Activated B cell treated with CpG ODN at 0.5 μM for 24 hours (primary cell): ENCODE results near the gene DOCK1. TPM values are rescaled to one million over a fixed set of nuclear protein-coding genes. Genes with fewer than 3 reads are reported as not detected.

Experiments used
- ATAC-seq: fragments of 200-7000 bp; cut with Tn5 transposase; one replicate; pipeline ENCODE4 v1.10.0; 2021; ENCODE audit warnings: low read depth, mild to moderate bottlenecking, moderate library complexity
- CTCF ChIA-PET: fragments of 350-600 bp; sonication (Branson Sonifier 250); formaldehyde crosslinking; loops from one replicate; lab custom pipeline; 2021; ENCODE audit warnings: antibody characterized with exemption; lab: Charles Lee
- POLR2A ChIA-PET: fragments of 350-600 bp; sonication (Branson Sonifier 250); formaldehyde crosslinking; loops from one replicate; lab custom pipeline; 2021; ENCODE audit warnings: antibody characterized with exemption; lab: Charles Lee
- DNase-seq: peaks from one replicate; pipeline ENCODE4 v3.0.0; 2022
- H3K27ac Mint-ChIP-seq: one replicate; pipeline ENCODE4 v1.8.0; 2020; ENCODE audit warnings: mixed read lengths
- H3K27me3 Mint-ChIP-seq: one replicate; pipeline ENCODE4 v1.8.0; 2021; ENCODE audit warnings: mixed read lengths
- H3K36me3 Mint-ChIP-seq: one replicate; pipeline ENCODE4 v1.8.0; 2021; ENCODE audit warnings: low read depth, mixed read lengths
- H3K4me1 Mint-ChIP-seq: one replicate; pipeline ENCODE4 v1.8.0; 2021; ENCODE audit warnings: mixed read lengths
- H3K4me3 Mint-ChIP-seq: one replicate; pipeline ENCODE4 v1.8.0; 2020; ENCODE audit warnings: mild to moderate bottlenecking, mixed read lengths
- H3K9me3 Mint-ChIP-seq: one replicate; pipeline ENCODE4 v1.8.0; 2020; ENCODE audit warnings: mixed read lengths
- intact Hi-C: fragments of 100-400 bp; cut with micrococcal nuclease; formaldehyde crosslinking; loops from one replicate; pipeline ENCODE4 v1.15.1; 2024
- total RNA-seq: library from RNA; stranded (reverse); gene quantifications from 2 replicates; pipeline ENCODE4 v1.2.3, GENCODE V29; 2022
- TF ChIP-seq, protein P1 (sequence below): fragments of 200-600 bp; IDR thresholded peaks from one replicate; pipeline ENCODE4 v1.8.0; 2022; ENCODE audit warnings: antibody characterized with exemption, mild to moderate bottlenecking

DOCK1 gene
- total RNA-seq, 1 donor from 2014 or later = not detected

DNA sequence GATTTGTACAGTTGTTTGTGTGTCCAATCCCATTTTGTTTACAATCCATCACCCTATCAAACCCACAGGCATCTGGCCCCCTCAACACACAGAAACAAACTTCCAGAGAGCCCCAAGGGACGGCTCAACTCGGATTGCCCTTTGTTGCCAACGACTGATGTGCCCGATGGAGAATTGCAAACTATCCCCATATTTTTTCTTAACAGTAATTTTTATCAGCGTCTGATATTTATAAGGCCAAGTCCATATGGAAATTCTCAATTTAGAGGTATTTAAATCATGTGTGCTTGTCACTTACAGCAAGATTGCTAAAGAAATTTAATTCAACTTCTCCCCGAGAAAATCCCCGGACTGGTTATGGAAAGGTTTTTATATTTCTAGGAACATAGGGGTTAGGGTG is 530.0 kb downstream of the DOCK1 start:
- intact Hi-C loops = no loop called here
- no peaks in the 10 kb centered on the region for H3K27me3 Mint-ChIP-seq
- H3K36me3 Mint-ChIP-seq = no peaks in the 10 kb centered on the region
- DNase-seq = no peak
- TF ChIP-seq, protein P1, sequence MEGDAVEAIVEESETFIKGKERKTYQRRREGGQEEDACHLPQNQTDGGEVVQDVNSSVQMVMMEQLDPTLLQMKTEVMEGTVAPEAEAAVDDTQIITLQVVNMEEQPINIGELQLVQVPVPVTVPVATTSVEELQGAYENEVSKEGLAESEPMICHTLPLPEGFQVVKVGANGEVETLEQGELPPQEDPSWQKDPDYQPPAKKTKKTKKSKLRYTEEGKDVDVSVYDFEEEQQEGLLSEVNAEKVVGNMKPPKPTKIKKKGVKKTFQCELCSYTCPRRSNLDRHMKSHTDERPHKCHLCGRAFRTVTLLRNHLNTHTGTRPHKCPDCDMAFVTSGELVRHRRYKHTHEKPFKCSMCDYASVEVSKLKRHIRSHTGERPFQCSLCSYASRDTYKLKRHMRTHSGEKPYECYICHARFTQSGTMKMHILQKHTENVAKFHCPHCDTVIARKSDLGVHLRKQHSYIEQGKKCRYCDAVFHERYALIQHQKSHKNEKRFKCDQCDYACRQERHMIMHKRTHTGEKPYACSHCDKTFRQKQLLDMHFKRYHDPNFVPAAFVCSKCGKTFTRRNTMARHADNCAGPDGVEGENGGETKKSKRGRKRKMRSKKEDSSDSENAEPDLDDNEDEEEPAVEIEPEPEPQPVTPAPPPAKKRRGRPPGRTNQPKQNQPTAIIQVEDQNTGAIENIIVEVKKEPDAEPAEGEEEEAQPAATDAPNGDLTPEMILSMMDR = no peak
- CTCF ChIA-PET = no interaction called here
- H3K9me3 Mint-ChIP-seq = no peaks in the 10 kb centered on the region
- POLR2A ChIA-PET = no interaction called here
- H3K4me1 Mint-ChIP-seq = no peaks in the 10 kb centered on the region
- no peak for ATAC-seq
- no peak overlapping the region for H3K4me3 Mint-ChIP-seq
- no peak overlapping the region for H3K27ac Mint-ChIP-seq

DNA sequence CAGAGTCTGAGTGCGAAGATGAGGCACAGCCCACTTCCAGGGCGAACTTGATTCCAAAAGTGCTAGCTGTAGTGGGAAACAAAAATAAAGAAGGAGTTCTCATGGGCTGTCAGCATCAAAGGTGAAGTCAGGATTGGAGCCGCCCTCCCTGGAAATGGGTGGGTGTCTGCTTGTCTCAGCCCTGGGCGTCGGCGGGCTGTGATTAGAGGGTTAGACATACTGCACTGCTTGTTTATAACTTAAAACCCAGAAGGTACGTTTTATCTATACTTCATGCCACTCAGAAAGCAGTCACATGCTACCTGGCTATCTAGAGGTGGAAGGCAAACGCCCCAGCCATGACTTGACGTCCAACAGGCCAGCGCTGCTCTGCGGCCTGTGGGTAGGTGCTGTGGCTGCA is 535.1 kb downstream of the DOCK1 start:
- TF ChIP-seq, protein P1 = no peak
- H3K9me3 Mint-ChIP-seq = no peaks in the 10 kb centered on the region
- ATAC-seq = no peak
- intact Hi-C loops = no loop called here
- H3K4me3 Mint-ChIP-seq = no peak overlapping the region
- no peaks in the 10 kb centered on the region for H3K4me1 Mint-ChIP-seq
- ChIA-PET POLR2A (no interaction called here), CTCF (no interaction called here)
- no peak overlapping the region for H3K27ac Mint-ChIP-seq
- H3K27me3 Mint-ChIP-seq = no peaks in the 10 kb centered on the region
- no peak for DNase-seq
- H3K36me3 Mint-ChIP-seq = no peaks in the 10 kb centered on the region

DNA sequence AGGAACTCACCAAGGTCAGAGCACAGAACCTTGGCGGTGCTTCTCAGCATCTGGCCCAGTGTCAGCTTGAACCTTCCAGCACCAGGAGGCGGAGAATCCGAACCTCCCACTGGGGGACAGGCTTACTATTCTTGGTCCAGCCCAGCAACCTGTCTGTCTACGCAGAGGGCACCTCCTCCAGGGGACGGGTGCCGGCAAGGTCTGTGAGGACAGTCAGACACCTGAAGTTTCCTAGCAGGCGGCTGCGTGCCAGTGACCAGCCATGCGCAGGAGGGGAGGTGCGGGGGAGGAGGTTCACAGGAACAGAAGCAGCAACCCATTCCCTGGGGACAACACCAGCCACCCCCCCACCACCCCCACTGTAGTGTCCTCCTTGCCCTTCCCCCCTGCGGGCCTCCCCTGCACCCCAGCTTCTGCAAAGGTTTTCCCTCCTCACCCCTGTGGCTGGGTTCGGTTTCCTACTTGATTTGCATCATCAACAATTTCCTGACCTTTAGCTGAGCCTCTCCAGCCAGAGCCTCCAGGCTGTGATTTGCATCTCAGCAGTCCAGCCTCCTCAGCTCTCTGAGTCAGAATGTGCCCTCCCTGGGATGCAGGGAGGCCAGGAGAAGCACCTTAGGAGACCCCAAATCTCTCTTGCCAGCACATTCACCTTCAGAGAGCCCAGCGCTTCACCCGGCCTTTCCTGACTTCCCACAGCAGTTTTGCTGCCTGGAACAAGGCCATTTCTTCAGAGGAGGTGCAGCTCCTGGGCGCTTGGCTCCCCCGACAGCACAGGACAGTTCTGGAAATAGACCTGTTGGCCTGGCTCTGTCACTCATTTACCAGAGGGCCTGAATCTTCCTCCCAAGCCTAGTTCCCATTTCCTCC is 536.4 kb downstream of the DOCK1 start:
- Mint-ChIP-seq H3K4me3 (no peak overlapping the region), H3K27me3 (no peaks in the 10 kb centered on the region), H3K9me3 (no peaks in the 10 kb centered on the region), H3K27ac (no peak overlapping the region), H3K36me3 (no peaks in the 10 kb centered on the region), H3K4me1 (no peaks in the 10 kb centered on the region)
- TF ChIP-seq, protein P1 = no peak
- ATAC-seq (no peak), DNase-seq (no peak)
- intact Hi-C loops = no loop called here
- ChIA-PET POLR2A (no interaction called here), CTCF (no interaction called here)

DNA sequence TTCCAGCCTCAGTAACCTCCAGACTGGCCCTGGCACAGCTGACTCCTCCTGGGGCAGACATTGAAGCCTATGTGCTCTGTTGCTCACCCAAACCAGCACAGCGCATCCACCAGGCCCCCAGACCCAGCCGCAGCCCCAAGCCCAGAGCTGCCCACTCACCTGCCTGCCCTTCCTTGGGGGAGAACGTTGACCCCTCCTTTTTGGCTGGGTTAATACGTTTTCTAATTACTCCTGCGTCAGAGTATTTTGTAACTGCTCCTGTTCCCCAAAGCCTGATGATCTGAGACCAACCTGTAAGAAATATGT is 536.9 kb downstream of the DOCK1 start:
- Mint-ChIP-seq H3K27me3 (no peaks in the 10 kb centered on the region), H3K27ac (no peak overlapping the region), H3K4me3 (no peak overlapping the region), H3K9me3 (no peaks in the 10 kb centered on the region), H3K36me3 (no peaks in the 10 kb centered on the region), H3K4me1 (no peaks in the 10 kb centered on the region)
- TF ChIP-seq, protein P1 = no peak
- POLR2A ChIA-PET = no interaction called here
- CTCF ChIA-PET = no interaction called here
- no peak for DNase-seq
- ATAC-seq = no peak
- intact Hi-C loops = no loop called here

DNA sequence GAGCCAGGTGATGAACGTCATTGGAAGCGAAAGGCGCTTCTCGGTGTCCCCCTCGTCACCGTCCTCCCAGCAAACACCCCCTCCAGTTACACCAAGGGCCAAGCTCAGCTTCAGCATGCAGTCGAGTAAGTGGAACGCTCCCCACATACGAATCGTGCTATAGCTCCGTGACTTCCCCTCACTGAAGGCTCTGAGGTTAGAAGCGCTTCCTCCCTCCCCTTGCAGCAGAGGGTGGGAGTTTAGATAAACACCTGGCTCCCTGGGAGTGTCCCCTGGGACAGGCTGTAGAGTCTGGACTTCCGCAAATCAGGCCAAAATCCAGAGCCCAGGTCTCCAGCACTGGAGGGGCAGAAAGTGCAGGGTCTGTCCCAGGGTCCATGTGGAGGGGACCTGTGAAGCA is 538.9 kb downstream of the DOCK1 start:
- intact Hi-C loops = no loop called here
- TF ChIP-seq, protein P1 = no peak
- Mint-ChIP-seq H3K9me3 (no peaks in the 10 kb centered on the region), H3K27ac (no peak overlapping the region), H3K36me3 (no peaks in the 10 kb centered on the region), H3K27me3 (no peaks in the 10 kb centered on the region), H3K4me3 (no peak overlapping the region), H3K4me1 (no peaks in the 10 kb centered on the region)
- ChIA-PET POLR2A (no interaction called here), CTCF (no interaction called here)
- DNase-seq (no peak), ATAC-seq (no peak)
